HG03064 (cell line): ENCODE measurements around the gene UBE2E3.
"Not testable (repeated sequence)": the region's sequence is repeated elsewhere in the genome, so short reads cannot be mapped to it uniquely, and the experiment has no call there.

ENCODE experiments used
- ATAC-seq: cut with Tn5 transposase; IDR thresholded peaks from one replicate; pipeline ENCODE4 v1.9.1; 2021; ENCODE audit warnings: low read depth; ENCODE audit not compliant: unreplicated experiment

The UBE2E3 gene

DNA sequence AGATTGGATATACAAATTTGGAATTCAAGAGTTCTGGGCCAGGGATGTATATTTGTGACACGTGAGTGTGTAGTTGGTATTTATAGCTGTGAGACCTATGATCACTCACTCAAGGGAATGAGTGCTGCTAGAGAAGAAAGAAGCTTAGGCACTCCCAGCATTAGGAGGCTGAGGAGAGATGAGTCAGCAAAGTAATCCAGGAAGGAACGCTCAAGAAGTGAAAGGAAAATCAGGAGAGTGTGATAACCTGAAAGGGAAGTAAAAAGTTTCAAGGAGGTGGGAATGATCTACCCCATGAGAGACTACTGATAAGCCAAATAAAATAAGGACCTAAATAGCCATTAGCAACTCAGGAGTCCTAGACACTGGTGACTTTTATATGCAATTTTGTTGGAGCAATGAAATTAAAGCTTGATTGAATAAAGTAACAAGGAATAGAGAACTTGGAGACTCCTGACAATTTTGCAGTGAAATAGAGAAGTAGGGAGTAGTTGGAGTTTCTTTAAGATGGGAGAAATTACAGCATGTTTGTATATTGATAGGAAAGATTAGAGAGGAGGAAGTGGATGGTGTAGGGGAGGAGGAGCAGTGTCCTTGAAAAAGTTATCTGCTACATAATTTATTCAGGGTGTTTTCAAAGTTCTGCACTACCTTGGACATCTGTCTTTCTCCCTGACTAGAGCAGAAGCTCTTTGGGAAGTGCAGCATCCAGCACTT lies 89.9 kb downstream of the UBE2E3 start:
- ATAC-seq: no peak

DNA sequence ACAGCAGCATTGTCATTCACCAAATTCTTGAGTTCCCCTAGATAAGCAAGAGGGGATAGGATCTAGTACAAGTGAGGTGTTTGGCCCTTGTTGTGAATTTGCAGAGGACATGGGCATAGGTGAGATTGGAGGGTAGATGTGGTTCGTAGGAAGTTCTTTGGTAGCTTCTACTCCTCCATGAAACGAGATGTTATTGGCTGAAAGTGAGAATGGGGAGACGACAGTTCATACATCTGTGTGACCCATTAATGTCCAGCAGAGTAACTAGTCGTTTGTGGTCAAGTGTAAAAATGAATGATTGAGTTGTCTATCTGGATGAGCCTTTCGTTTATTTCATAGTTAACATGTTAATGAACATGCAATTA lies 90.4 kb downstream of the UBE2E3 start:
- ATAC-seq: no peak

DNA sequence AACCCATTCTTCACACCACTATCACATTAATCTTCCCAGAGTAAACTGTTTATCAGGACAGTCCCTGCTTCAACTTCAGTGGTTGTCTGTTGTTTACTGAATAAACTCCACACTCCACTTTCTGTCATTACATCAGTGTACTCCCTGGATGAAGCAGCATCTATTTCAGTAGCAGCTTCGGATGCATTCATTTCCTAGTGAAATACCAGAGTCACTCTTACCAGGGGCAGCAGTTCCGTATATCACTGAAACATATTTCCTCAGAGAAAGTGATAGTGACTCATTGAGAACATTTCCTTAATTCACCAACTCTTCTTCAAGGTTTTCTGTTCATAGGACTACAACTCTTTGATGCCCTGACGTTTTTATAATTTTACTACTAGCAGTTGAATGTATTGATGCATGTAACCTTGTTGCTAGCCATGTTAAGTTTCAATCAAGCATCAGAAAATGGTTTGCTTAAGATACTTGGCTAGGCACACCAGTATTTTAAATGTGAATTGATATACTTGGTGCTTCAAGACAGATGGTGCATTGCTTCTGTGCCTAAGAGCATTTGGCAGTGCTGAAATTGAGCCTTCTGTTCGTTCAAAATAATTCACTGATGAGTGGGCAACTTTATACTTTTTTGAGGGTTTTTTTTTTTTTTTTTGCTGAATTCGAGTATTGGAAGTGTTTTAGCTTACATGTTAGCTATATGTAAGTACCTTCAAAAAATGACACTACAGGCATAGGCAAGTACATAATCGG lies 92.3 kb downstream of the UBE2E3 start:
- ATAC-seq: no peak

DNA sequence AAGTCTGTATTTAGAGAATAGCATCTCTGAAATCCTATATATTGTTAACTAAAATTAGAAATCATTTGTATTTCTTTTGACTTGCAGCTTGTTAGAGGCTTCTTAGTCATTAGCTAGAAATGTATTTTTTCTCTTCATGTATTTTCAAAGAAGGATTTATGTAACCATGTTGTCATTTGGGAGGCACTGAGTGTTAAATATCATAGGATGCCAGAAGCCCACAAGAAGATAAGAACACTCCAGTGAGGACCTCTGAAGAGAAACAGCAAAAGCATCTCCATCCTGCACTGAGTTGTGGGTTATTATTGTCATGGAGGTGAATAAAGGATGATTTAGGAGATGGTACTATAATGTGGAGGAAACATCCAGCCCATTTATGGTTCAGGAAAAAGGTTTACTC lies 93.5 kb downstream of the UBE2E3 start:
- ATAC-seq: no peak

DNA sequence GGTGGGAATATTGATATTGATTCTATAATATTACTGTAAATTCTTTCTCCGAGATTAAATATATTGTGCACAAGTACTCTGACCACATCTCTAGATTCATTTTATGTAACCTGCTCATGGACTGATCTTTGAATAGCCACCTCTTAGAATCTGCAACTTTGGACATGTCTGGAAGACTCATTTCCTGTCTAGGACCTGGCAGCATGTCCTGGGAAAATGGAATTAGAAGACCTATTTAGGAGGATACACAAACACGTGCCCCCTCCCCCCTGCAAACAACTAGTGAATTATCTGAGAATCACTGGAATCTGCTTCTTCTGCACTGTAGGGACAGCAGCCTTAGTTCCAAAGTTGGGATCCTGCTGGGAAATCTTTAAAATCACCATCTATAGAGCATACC lies 94.1 kb downstream of the UBE2E3 start:
- no peak for ATAC-seq

DNA sequence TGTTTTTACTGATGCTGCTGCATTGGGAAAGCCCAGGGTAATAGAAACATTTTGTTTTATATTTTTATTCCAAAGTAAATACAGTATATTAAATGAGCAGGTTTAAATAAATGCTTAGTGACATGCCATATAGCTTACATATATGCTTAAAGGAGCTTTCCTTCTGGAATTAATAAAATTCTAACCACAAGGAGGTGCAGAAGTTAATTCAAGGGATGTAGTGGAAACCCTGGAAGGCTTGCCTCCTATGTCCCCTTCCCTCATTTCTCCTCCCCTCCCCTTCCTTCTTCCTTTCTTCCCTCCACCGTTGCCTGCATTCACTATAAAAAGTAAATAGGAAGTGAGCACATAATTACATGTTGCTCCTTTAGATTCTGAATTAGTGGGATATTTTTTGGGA lies 96.3 kb downstream of the UBE2E3 start:
- no peak for ATAC-seq

DNA sequence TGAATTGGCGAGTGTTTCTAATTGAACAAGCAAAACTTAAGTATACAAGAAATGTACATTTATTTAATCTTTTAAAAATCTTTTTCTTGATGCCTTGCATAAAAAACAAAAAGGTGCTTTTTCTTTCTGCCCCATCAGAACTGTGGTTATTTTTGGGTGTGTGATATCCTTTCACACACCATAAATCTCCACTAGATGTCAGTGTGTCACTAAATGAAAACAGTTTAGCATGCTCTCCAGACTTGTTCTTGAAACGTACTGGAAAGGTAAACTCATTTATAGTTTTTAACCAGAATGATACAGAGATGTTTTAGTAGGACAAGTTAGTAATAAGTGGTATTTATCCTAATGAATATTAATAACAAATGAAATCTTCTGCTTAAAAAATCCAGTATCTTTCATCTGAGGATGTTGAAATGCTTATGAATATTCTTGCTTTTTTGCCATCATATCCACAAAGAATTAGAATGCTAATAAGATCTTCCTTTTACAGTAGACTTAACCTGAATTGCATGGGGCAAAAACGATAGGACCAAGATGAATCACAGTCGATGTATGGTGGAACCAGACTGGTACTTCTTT lies 96.8 kb downstream of the UBE2E3 start:
- ATAC-seq: peak; percentile 82

DNA sequence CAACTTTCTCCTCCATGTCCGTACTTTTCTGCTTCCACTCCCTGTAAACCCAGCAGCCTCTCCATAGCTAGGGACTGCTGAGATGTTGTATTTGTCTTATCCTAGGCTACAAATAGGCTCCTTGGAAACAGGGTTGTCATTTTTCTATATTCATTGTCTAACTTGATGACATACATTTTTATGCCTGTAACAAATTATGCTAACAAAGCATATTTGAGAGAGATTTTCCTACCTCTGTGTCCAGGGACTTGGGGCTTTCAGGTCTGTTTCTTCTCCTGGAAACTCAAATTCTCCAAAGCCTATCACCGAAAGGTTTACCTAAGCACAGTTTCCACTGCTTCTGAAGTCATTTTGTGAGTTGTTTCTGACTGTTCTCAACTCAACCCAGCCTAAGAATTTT lies 102.7 kb downstream of the UBE2E3 start:
- ATAC-seq: no peak

DNA sequence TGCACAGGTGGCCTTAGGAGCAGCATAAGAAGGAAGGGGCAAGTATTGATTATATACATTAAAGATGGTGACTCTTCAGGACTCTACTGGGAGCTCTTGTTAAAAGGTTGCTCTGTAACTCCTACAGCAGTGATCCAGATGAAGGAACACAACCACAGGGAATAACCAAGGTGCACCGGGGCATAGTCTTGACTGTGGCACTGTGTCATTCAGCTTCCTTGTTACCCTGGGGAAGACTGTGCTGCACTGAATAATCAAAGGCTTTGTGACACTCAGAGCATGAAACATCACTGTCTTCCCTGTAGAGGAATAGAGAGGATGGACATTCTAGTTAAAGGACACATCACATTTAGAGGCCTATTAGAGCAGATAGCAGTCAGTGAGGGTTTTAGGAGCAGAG lies 105.3 kb downstream of the UBE2E3 start:
- no peak for ATAC-seq

DNA sequence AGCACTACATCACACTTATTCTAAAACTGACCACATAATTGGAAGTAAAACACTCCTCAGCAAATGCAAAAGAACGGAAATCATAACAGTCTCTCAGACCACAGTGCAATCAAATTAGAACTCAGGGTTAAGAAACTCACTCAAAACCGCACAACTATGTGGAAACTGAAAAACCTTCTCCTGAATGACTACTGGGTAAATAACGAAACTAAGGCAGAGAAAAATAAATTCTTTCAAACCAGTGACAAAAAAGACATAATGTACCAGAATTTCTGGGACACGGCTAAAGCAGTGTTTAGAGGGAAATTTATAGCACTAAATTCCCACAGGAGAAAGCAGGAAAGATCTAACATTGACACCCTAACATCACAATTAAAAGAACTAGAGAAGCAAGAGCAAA lies 111.5 kb downstream of the UBE2E3 start:
- not testable (repeated sequence) for ATAC-seq

DNA sequence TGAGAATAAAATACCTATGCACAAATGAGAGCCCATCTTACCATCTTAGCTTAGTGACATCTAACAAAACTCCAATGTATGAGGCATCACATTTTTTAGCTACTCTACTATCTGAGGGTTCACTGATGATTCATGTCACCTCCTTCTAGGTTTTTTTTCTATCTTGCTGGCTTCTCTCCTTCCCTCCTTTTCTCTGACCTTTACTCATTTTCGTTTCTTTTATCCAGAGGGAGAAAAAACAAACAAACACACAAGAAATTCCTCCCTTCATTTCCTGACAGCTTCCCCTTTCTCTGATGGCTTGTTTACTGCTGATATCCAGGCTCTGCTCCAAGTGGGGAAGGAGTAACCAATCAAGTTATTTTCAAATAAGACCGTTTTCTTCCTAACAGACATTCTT lies 115.1 kb downstream of the UBE2E3 start:
- no peak for ATAC-seq

DNA sequence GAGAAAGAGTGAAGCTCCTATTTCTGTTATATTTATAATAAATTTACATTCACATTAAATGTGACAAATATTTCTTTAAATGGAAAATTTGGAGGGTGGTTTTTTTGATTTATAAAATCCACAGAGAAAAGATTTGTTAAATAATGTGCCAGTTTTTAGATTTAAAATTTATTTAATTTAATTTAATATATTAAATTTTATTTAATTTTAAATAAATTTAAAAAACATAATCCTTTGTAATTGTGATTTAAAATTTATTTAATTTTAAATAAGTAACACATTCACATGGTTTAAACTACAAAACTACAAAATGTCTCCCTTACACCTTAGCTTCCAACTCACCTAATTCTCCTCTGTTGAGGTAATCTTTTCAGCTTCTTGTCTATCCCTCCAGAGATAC lies 123.3 kb downstream of the UBE2E3 start:
- no peak for ATAC-seq

DNA sequence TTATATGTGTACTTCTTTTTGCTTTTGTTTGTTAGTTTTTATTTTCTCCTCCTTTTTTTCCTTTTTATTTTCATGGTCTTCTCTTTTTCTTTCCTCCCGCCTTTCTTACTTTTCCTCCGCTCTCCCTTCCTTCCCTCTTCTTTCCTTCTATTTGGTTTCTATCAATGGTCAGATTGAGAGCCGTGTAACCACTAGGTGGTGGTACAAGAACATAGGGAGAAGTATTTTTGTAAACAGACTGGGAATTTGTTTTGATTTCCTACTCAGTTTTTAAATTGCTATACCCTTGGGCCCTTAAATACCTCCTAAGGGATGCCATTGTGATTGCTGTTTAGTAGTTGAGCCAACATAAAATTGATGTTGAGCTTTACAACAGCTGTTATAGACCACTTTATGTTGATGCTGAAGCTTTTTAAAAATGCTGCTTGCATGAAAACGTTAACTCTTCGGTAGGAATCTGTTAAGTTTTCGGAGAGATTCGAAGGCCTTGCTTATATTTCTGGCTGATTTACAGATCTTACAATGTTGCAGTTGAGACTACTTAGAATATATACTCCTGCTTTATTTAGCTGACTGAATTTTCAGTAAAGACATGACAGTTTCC lies 124.2 kb downstream of the UBE2E3 start:
- no peak for ATAC-seq

DNA sequence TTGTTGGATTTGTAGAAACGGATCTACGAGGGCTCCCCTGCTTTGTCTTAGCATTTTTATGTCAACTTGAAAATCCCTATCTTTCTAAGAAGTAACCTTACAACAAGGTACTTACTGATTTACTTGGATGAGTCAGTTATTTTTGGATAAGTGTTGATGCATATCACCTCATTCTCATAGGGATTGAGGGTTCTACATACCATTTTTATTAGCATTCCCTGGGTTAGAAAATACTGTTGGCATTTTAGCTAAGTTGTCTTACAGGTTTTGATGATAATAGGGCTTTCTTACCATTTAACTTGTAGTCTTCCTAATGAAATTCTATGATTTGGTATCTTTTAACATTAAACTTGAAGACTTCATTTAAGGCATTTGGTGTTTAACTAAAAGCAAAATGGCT lies 125.2 kb downstream of the UBE2E3 start:
- ATAC-seq: no peak

DNA sequence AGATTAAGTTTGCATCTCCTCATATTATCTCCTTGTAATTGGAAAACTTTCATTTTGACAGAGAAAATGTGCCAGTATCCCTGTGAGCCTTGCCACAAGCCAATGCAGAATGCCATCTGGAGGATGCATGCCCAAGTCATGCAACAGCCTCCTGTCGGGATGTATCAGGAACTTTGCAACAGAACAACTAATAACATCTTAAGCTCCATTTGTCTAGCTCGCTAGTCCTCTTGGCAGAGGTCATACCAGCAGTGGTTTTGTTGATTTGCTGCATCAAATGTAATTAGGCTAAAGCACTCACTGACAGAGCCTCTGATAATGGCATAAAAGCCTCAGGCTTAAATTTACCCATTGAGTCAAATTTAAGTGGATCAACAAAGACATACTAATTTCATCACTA lies 125.8 kb downstream of the UBE2E3 start:
- no peak for ATAC-seq

DNA sequence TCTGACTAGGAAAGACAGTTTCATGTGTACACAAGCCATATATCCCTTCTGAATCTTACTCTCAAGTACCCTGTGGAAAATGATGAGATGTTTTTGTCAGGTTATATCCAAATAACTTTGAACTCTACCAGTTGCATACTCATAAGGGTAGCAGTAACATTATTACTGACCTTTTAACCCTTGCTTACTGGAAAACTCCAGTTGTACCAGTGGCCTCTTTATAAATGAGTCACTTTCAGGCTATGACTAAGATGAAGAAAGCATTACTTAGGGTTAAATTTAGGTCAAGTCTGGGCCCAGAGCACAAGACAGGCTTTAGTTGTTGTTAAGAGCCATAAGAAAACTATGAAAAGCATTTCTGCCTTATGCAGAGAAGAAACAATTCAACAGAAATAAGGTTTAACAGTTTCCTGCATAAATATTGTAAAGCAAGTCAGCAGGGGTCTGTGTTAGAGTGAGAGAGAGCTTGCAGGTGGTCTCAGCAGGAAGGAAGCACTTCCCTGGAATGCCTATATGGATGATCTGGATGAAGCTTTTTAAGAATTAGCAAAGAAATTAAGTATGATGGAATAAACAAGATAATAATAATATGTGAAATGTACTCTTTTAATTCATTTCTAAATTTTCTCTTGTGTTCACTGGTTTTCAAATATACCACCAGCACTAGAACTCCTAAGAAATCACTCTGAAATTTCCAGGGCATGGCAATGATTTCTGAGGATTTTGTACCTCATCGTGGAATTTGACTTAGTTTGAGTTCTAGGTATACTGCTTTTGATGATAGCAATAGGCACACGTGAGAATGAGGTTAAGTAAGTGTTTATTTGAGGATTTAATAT lies 126.6 kb downstream of the UBE2E3 start:
- peak; percentile 99 for ATAC-seq

DNA sequence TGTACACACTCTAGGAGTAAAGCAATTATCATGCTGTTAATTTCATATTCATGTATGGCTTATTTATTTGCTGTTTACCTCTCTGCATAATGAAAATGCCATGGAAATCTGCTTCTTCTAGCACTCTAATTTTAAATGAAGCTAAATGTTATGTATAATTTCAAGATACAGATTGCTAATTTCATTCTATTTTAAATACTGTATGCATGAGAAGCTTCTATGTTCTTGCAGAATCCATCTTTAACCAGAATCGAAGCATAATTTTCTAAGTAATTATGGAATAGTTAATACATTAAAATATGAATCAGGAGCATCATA lies 127.2 kb downstream of the UBE2E3 start:
- ATAC-seq: no peak

DNA sequence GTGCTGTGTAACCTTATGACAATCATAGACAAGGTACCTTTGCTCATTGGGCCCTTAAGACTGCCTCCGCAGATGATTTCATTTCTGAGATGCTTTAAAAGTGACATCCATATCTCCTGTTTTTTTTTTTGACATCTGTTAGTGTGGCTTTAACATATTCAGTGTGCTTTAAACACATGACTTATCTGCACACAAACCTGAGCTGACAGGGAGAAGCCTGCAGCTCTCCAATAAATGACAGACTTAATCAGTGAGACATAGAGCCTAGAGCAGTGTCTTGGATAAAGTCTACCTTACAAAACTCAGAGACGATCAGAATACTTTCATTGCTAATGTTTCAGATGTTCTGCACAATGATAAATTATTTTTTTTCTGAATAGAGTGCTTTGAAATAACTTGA lies 130.7 kb downstream of the UBE2E3 start:
- ATAC-seq: no peak

DNA sequence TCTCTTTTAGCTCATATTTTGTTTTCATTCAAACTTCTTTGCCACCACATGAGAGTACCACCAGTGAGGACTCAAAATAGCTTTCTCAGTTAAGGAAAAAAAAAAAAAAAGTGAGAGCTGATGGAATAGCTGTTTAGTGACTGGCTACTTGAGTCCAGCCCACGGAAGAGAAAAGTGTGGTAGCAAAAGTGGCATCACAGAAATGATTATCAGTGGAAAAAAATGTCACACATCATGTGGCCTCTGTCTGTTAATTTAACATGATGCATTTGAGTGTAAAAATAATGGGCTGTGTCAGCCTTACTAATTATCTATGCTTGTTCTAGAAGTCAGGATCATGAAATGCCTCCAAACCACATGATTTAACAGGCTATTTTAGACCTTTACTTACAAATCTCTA lies 132.5 kb downstream of the UBE2E3 start:
- ATAC-seq: no peak
